HCT116 (cell line): ENCODE measurements around the gene C1orf174. TPM values are rescaled to one million over a fixed set of nuclear protein-coding genes. Genes with fewer than 3 reads are reported as not detected.

ENCODE experiments used
- ATAC-seq: fragments of 200-7000 bp; cut with Tn5 transposase; 2 replicates; pipeline ENCODE4 v1.9.1; 2020; ENCODE audit warnings: mild to moderate bottlenecking, moderate library complexity
- BruUV-seq: library from RNA; stranded (reverse); fragments of 400-500 nt; replicated peaks from 2 replicates; lab custom pipeline; 2021; lab: Mats Ljungman, UMichigan
- CTCF ChIA-PET: fragments of 300-600 bp; sonication (Branson Sonifier 250); formaldehyde crosslinking; loops from one replicate; lab custom pipeline; 2021; ENCODE audit warnings: antibody characterized with exemption; lab: Charles Lee
- POLR2A ChIA-PET: fragments of 300-600, 350-600 bp; sonication (Branson Sonifier 250); formaldehyde crosslinking; loops from one replicate; lab custom pipeline; 2021; ENCODE audit warnings: antibody characterized with exemption; lab: Charles Lee
- RAD21 ChIA-PET, 2 experiments: fragments of 300-600 bp; sonication (Branson Sonifier 250); formaldehyde crosslinking; loops; one replicate each; lab custom pipeline; 2023; ENCODE audit warnings: low total read pairs in 2 of 2; ENCODE audit not compliant: uncharacterized antibody in 2 of 2, unreplicated experiment in 2 of 2, low non-redundant PET in 1 of 2; lab: Charles Lee
- DNase-seq: peaks from one replicate; pipeline ENCODE4 v3.0.0-alpha.2; 2010; ENCODE audit warnings: low read depth, low spot score
- H2AFZ ChIP-seq: fragments of 200-600 bp; shearing (Covaris generic), sonication (generic); 2 replicates; pipeline ENCODE4 v1.6.1; 2017; ENCODE audit warnings: low read depth, mixed run types, mixed read lengths, antibody characterized with exemption, low read length; ENCODE audit not compliant: poor library complexity, severe bottlenecking
- H3K27ac ChIP-seq: 2 replicates; pipeline ENCODE4 v1.5.1; 2012; ENCODE audit warnings: low read depth, low read length
- H3K27me3 ChIP-seq: fragments of 200-600 bp; sonication (generic); 2 replicates; pipeline ENCODE4 v1.6.1; 2016; ENCODE audit warnings: mixed run types, low read length, mixed read lengths; ENCODE audit not compliant: insufficient read depth
- H3K36me3 ChIP-seq, 2 experiments: fragments of 200-500 bp in 1 of 2; fragments of 200-600 bp in 1 of 2; sonication (Bioruptor generic) in 1 of 2; sonication (generic) in 1 of 2; 2 replicates each; pipeline versions ENCODE4 v1.5.1 to v1.6.1; 2014 to 2016; ENCODE audit warnings: low read length in 2 of 2, inconsistent platforms in 1 of 2, mixed read lengths in 1 of 2, mixed run types in 1 of 2; ENCODE audit not compliant: insufficient read depth in 2 of 2, control insufficient read depth in 1 of 2
- H3K4me1 ChIP-seq, 2 experiments: fragments of 200-600 bp in 1 of 2; sonication (generic) in 1 of 2; 2 replicates each; pipeline versions ENCODE4 v1.5.1 to v1.6.1; 2012 to 2017; ENCODE audit warnings: low read length in 2 of 2, inconsistent platforms in 1 of 2, mild to moderate bottlenecking in 1 of 2, mixed read lengths in 1 of 2, mixed run types in 1 of 2, moderate library complexity in 1 of 2; ENCODE audit not compliant: insufficient read depth in 2 of 2, control insufficient read depth in 1 of 2
- H3K4me2 ChIP-seq: fragments of 200-600 bp; sonication (generic); 2 replicates; pipeline ENCODE4 v1.6.1; 2017; ENCODE audit warnings: mixed run types, low read length, mixed read lengths
- H3K4me3 ChIP-seq, 2 experiments: fragments of 200-600 bp in 1 of 2; sonication (generic) in 1 of 2; replicated peaks in 1 of 2; 2 replicates each; pipeline ENCODE4 v1.5.1; 2011 to 2016; ENCODE audit warnings: low read length in 2 of 2, control low read depth in 1 of 2, low read depth in 1 of 2, mild to moderate bottlenecking in 1 of 2, mixed read lengths in 1 of 2, mixed run types in 1 of 2
- H3K79me2 ChIP-seq: fragments of 200-600 bp; sonication (generic); 2 replicates; pipeline ENCODE4 v1.6.1; 2017; ENCODE audit warnings: mild to moderate bottlenecking, mixed run types, low read length, moderate library complexity, mixed read lengths; ENCODE audit not compliant: insufficient read depth
- H3K9ac ChIP-seq: fragments of 200-600 bp; sonication (generic); 2 replicates; pipeline ENCODE4 v1.6.1; 2016; ENCODE audit warnings: low read length, mixed read lengths
- H3K9me2 ChIP-seq: fragments of 200-600 bp; sonication (generic), shearing (Covaris generic); 2 replicates; pipeline ENCODE4 v1.6.1; 2017; ENCODE audit warnings: mixed run types, mild to moderate bottlenecking, moderate library complexity; ENCODE audit not compliant: insufficient read depth
- H3K9me3 ChIP-seq, 2 experiments: fragments of 200-500 bp in 1 of 2; fragments of 200-600 bp in 1 of 2; sonication (Bioruptor generic) in 1 of 2; sonication (generic) in 1 of 2; 2 replicates each; pipeline ENCODE4 v1.6.1; 2014 to 2017; ENCODE audit warnings: low read length in 2 of 2, mixed read lengths in 2 of 2, inconsistent platforms in 1 of 2, low read depth in 1 of 2, mild to moderate bottlenecking in 1 of 2, mixed run types in 1 of 2, moderate library complexity in 1 of 2; ENCODE audit not compliant: control insufficient read depth in 1 of 2, insufficient read depth in 1 of 2
- H4K20me1 ChIP-seq: fragments of 200-600 bp; sonication (generic), shearing (Covaris generic); 2 replicates; pipeline ENCODE4 v1.6.1; 2017; ENCODE audit warnings: mixed run types, mild to moderate bottlenecking, moderate library complexity; ENCODE audit not compliant: insufficient read depth
- EGR1 ChIP-seq: IDR thresholded peaks from 2 replicates; pipeline ENCODE4 v1.6.1; 2012; ENCODE audit warnings: low read depth
- ELF1 ChIP-seq: IDR thresholded peaks from 2 replicates; pipeline ENCODE4 v1.6.1; 2012; ENCODE audit warnings: low read depth, borderline replicate concordance
- FOSL1 ChIP-seq: IDR thresholded peaks from 2 replicates; pipeline ENCODE4 v1.6.1; 2012; ENCODE audit warnings: low read depth
- JUND ChIP-seq: IDR thresholded peaks from 2 replicates; pipeline ENCODE4 v1.6.1; 2012
- POLR2AphosphoS5 ChIP-seq: IDR thresholded peaks from 2 replicates; pipeline ENCODE4 v1.6.1; 2011; ENCODE audit warnings: mild to moderate bottlenecking, low read depth, low read length, moderate library complexity
- intact Hi-C: fragments of 100-400 bp; cut with micrococcal nuclease; formaldehyde crosslinking; loops from 2 replicates; pipeline ENCODE4 v1.10.0; 2022
- total RNA-seq: library from RNA; stranded (reverse); gene quantifications from one replicate; pipeline ENCODE4 v1.2.1, GENCODE V29; 2021; ENCODE audit not compliant: unreplicated experiment

C1orf174 gene
- total RNA-seq, 1 experiment from 2014 or later = 33.7 TPM

GRCh38 chr1:3926956-3927355, 26.9 kb upstream of the C1orf174 start:
- no TSS peak for BruUV-seq

GRCh38 chr1:3925762-3926161, 25.7 kb upstream of the C1orf174 start:
- BruUV-seq = no TSS peak
- intact Hi-C loops = no loop called here
- Histone ChIP-seq H3K9me3 (no peaks in the 10 kb centered on the region; a peak in 1 of 4 replicates), H3K9ac (no peak overlapping the region), H3K4me2 (no peak overlapping the region), H3K4me3 (no peak overlapping the region), H3K27me3 (0 out of 2 replicates have a peak, but pooled peaks cover 4% of the 10 kb centered on the region), H3K4me1 (no peaks in the 10 kb centered on the region), H3K79me2 (no peaks in the 10 kb centered on the region), H3K27ac (no peak overlapping the region), H3K36me3 (no peaks in the 10 kb centered on the region), H4K20me1 (no peaks in the 10 kb centered on the region), H3K9me2 (no peaks in the 10 kb centered on the region), H2AFZ (no peak overlapping the region)
- no peak for TF ChIP-seq POLR2AphosphoS5
- no peak for TF ChIP-seq FOSL1
- TF ChIP-seq ELF1 = no peak
- DNase-seq (no peak), ATAC-seq (no peak)
- ChIA-PET RAD21 (no interaction called here), CTCF (no interaction called here), POLR2A (no interaction called here)

More at GRCh38 chr1:3926956-3927355, 26.9 kb upstream of the C1orf174 start:
- Histone ChIP-seq H3K27me3 (peaks cover 14% of the 10 kb centered on the region; the same call in 1 of the 2 replicates), H2AFZ (no peak overlapping the region), H3K79me2 (no peaks in the 10 kb centered on the region), H4K20me1 (no peaks in the 10 kb centered on the region), H3K4me2 (no peak overlapping the region), H3K9ac (no peak overlapping the region), H3K4me1 (no peaks in the 10 kb centered on the region), H3K9me2 (no peaks in the 10 kb centered on the region), H3K36me3 (no peaks in the 10 kb centered on the region), H3K27ac (no peak overlapping the region)
- DNase-seq (no peak), ATAC-seq (no peak)
- intact Hi-C loops = no loop called here
- POLR2A ChIA-PET = no interaction called here
- RAD21 ChIA-PET = no interaction called here
- CTCF ChIA-PET = no interaction called here
- TF ChIP-seq JUND = no peak
- TF ChIP-seq POLR2AphosphoS5 = no peak
- no peak for TF ChIP-seq EGR1
- TF ChIP-seq, all 23 proteins: peak for 0
- H3K9me3 ChIP-seq = no peaks in the 10 kb centered on the region; a peak in 1 of 4 replicates
- H3K4me3 ChIP-seq = no peak overlapping the region
